ENCODE data around the gene CAST.

DNA sequence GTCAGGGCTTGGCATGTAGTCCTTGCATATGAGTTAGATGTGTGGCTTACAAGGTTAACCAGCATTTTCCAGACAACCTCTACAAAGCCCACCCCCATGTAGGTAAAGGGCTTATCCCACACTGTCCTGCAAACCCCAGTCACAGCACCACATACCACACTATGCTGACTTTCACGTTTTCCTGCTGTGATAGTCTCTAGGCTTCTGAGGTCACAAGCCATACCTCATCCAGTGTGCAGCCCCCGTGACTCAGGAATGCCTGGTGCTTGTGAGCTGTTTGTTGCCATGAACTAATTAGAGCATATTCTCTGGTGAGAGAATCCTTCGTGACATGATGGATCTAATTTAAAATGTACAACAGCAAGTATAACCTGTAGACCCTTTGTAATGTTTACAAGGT lies 94.8 kb downstream of the CAST start:
- TF ChIP-seq, protein P1, sequence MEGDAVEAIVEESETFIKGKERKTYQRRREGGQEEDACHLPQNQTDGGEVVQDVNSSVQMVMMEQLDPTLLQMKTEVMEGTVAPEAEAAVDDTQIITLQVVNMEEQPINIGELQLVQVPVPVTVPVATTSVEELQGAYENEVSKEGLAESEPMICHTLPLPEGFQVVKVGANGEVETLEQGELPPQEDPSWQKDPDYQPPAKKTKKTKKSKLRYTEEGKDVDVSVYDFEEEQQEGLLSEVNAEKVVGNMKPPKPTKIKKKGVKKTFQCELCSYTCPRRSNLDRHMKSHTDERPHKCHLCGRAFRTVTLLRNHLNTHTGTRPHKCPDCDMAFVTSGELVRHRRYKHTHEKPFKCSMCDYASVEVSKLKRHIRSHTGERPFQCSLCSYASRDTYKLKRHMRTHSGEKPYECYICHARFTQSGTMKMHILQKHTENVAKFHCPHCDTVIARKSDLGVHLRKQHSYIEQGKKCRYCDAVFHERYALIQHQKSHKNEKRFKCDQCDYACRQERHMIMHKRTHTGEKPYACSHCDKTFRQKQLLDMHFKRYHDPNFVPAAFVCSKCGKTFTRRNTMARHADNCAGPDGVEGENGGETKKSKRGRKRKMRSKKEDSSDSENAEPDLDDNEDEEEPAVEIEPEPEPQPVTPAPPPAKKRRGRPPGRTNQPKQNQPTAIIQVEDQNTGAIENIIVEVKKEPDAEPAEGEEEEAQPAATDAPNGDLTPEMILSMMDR (IDR thresholded peaks at IDR 0.05; ENCODE audit: insufficient read depth, low read depth, low read length) = no peak
- no peak for TF ChIP-seq EZH2 (IDR thresholded peaks at IDR 0.05; ENCODE audit: insufficient read depth, low read length)

Measured in astrocyte (in vitro differentiated cells and primary cell).